GM08714 (cell line): ENCODE results near the gene UBE2J2.

Source experiments
- H3K4me3 ChIP-seq: fragments of 200-500 bp; sonication (Bioruptor generic); 2 replicates; pipeline ENCODE4 v1.5.1; 2014; ENCODE audit warnings: mild to moderate bottlenecking, low read length, inconsistent platforms
- ZNF274 ChIP-seq: IDR thresholded peaks from 2 replicates; pipeline ENCODE4 v1.6.1; 2012; ENCODE audit warnings: mild to moderate bottlenecking, low read depth, low read length

The UBE2J2 gene

GRCh38 chr1:1268284-1268682, 5.4 kb downstream of the UBE2J2 start:
- H3K4me3 ChIP-seq = no peak overlapping the region

GRCh38 chr1:1267488-1268283, 6.0 kb downstream of the UBE2J2 start:
- no peak overlapping the region for H3K4me3 ChIP-seq
- no peak for TF ChIP-seq ZNF274

More at GRCh38 chr1:1268284-1268682, 5.4 kb downstream of the UBE2J2 start:
- no peak for TF ChIP-seq ZNF274

GRCh38 chr1:1264868-1265272, 8.8 kb downstream of the UBE2J2 start:
- no peak for TF ChIP-seq ZNF274
- no peak overlapping the region for H3K4me3 ChIP-seq

GRCh38 chr1:1264026-1264425, 9.6 kb downstream of the UBE2J2 start:
- no peak for TF ChIP-seq ZNF274
- no peak overlapping the region for H3K4me3 ChIP-seq

GRCh38 chr1:1262758-1263157, 10.9 kb downstream of the UBE2J2 start:
- no peak overlapping the region for H3K4me3 ChIP-seq
- TF ChIP-seq ZNF274 = no peak

- H3K4me3 ChIP-seq = no peak overlapping the region
- TF ChIP-seq ZNF274 = no peak
Observed at GRCh38 chr1:1262071-1262470, 11.6 kb downstream of the UBE2J2 start.

GRCh38 chr1:1260843-1261560, 12.7 kb downstream of the UBE2J2 start:
- H3K4me3 ChIP-seq = no peak overlapping the region
- TF ChIP-seq ZNF274 = no peak

GRCh38 chr1:1259951-1260600, 13.6 kb downstream of the UBE2J2 start:
- H3K4me3 ChIP-seq = no peak overlapping the region
- no peak for TF ChIP-seq ZNF274

GRCh38 chr1:1259540-1259939, 14.1 kb downstream of the UBE2J2 start:
- TF ChIP-seq ZNF274 = no peak
- H3K4me3 ChIP-seq = no peak overlapping the region

- no peak for TF ChIP-seq ZNF274
- no peak overlapping the region for H3K4me3 ChIP-seq
Observed at GRCh38 chr1:1259119-1259488, 14.6 kb downstream of the UBE2J2 start.

GRCh38 chr1:1256956-1257871, 16.4 kb downstream of the UBE2J2 start:
- no peak for TF ChIP-seq ZNF274
- no peak overlapping the region for H3K4me3 ChIP-seq

GRCh38 chr1:1255611-1256010, 18.0 kb downstream of the UBE2J2 start:
- TF ChIP-seq ZNF274 = no peak
- H3K4me3 ChIP-seq = no peak overlapping the region

GRCh38 chr1:1255078-1255477, 18.6 kb downstream of the UBE2J2 start:
- TF ChIP-seq ZNF274 = no peak
- no peak overlapping the region for H3K4me3 ChIP-seq

GRCh38 chr1:1254667-1254998, 19.0 kb downstream of the UBE2J2 start:
- H3K4me3 ChIP-seq = no peak overlapping the region

More at GRCh38 chr1:1254667-1254998, 19.0 kb downstream of the UBE2J2 start:
- TF ChIP-seq ZNF274 = no peak
